EL (cell line): ENCODE data around the gene DOCK6.

Experiments
- DNase-seq: peaks from one replicate; pipeline ENCODE4 v3.0.0-alpha.2; 2016

The DOCK6 gene

GRCh38 chr19:11261971-11262839, at the start of gene DOCK6:
DOCK6 (minus strand) TSS chr19:11262524; CDS start chr19:11262440, 84 bp downstream.
- no peak for DNase-seq

GRCh38 chr19:11306337-11306736, 44.0 kb upstream of the DOCK6 start:
- no peak for DNase-seq

- DNase-seq, result no peak
Measured at GRCh38 chr19:11304936-11305335, 42.6 kb upstream of the DOCK6 start.

- no peak for DNase-seq
Measured at GRCh38 chr19:11300811-11301120, 38.4 kb upstream of the DOCK6 start.

- DNase-seq, result no peak
Measured at GRCh38 chr19:11299946-11300810, 37.9 kb upstream of the DOCK6 start.

- no peak for DNase-seq
Measured at GRCh38 chr19:11296264-11296663, 33.9 kb upstream of the DOCK6 start.

- DNase-seq, result no peak
Measured at GRCh38 chr19:11295665-11296245, 33.4 kb upstream of the DOCK6 start, which contains the start of gene TSPAN16. TSPAN16 (plus strand) TSS chr19:11296160; CDS start chr19:11296298, 138 bp downstream.

GRCh38 chr19:11295180-11295579, 32.9 kb upstream of the DOCK6 start:
- no peak for DNase-seq

DNA sequence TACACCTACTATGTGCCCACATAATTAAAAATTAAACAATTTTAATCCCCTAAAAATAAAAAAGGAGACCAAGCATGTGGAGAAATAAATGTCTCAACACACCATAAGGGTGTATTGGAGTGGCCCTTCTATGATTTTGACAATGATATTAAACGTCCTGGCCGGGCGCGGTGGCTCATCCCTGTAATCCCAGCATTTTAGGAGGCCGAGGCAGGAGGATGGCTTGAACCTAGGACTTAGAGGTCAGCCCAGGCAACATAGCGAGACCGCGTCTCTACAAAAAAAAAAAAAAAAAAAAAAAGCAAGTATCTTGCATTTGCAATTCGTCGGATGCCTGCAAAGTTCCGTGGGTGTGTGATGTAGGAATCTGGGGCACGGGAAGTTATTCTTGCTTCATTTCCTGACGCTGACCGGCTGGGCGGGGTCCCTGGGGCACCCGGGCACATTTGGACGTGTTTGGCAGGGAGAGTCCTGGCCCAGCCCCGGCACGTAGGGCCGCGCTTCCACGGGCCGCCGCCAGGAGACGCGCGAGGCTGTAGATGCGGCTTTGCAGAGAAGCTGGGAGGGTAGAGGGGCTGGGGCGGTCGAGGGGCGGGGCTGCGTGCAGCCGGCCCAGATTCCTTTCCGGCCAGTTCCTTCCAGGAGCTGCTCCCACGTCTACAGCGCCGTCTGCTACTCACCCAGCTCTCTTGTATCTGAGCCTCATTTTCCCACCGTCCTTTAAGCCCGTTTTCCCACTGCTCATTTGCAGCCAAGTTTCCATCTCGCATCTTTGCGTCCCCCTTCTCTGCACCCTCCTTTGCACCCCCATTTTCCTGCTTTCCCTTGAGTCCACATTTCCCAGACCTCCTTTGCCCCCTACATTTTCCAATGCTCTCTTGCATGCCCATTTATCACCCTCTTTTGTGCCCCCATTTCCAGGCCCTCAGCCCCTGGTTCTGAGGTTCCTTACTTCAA, 31.4 kb upstream of the DOCK6 start:
- peak; percentile 96 for DNase-seq

GRCh38 chr19:11291991-11292390, 29.7 kb upstream of the DOCK6 start:
- DNase-seq, result no peak

DNA sequence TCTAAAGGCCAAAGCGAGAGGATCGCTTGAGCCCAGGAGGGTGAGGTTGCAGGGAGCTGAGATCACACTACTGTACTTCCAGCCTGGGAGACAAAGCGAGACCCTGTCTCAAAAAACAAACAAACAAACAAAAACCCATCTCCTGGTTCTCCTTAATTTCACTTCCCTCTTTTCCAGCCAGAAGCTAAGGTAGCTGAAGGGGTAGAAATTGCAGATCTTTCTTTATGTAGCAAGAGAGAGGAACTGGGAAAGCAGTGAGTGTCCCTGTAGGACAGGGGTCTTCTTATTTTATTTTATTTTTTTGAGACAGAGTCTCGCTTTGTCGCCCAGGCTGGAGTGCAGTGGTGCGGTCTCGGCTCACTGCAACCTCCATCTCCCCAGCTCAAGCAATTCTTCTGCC, 29.1 kb upstream of the DOCK6 start:
- DNase-seq, result no peak

DNA sequence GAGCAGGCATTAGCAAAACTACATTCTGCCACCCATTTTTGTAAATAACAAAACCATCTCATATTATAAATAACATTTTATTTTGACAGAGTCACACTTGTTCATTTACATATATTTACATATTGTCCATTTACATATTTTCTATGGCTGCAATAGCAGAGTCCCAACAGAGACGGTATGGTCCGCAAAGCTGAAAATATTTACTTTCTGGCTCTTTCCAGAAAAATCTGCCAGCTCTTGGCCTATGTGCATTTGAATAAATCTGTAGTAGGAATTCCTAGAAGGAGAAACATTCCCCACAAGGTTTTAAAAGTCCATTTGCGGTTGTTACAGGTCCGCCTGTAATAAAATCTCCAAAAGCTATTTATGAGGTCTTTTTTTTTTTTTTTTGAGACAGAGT, 27.9 kb upstream of the DOCK6 start:
- no peak for DNase-seq

GRCh38 chr19:11288349-11288748, 26.0 kb upstream of the DOCK6 start:
- no peak for DNase-seq

GRCh38 chr19:11286312-11286974, 24.1 kb upstream of the DOCK6 start:
- DNase-seq, result peak; percentile 61

DNA sequence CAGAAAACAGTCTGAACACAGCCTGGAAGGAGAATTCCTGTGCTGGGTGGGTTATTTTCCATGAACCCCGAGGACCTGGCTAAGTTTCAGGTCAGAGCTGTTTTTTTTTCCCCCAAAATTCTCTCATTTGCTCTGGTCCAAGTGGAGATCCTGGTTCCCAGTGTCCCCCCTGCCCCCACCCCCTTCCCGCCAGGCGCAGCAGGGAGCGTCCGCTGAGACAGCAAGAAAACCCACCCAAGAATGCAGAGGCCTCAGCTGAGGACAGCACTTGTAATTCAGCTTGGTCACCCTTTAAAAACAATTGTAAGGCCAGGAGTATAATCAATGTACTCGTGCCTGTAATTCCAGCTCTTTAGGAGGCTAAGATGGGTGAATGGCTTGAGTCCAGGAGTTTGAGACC, 22.2 kb upstream of the DOCK6 start:
- DNase-seq, result no peak

DNA sequence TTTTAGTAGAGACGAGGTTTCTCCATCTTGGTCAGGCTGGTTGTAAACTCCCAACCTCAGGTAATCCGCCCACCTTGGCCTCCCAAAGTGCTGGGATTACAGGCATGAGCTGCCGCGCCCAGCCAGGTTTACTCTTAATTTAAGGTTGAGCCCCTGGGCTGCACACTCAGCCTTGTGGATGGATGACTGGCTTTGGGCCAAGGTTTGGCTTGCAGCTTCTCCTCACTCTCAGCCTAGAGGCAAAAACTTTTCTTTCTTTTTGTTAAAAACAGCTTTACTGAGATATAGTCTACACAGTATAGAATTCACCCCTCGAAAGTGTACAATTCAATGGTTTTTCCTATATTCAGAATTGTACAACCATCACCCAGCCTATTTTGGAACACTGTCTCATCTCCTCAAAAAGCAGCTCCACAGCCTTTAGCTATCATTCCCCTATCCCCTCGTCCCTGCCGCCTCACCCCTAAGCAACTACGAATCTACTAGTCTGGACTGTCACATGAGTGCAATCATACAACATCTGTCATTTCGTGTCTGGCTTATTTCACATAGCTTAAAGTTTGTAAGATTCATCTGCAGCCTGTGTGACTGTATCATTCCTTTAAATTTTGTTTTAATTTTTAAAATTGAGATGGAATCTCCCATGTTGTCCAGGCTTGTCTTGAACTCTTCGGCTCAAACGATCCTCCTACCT, 19.2 kb upstream of the DOCK6 start:
- DNase-seq, result no peak

- DNase-seq, result no peak
Measured at GRCh38 chr19:11279505-11280236, 17.3 kb upstream of the DOCK6 start.

GRCh38 chr19:11278670-11279069, 16.3 kb upstream of the DOCK6 start:
- DNase-seq, result no peak

DNA sequence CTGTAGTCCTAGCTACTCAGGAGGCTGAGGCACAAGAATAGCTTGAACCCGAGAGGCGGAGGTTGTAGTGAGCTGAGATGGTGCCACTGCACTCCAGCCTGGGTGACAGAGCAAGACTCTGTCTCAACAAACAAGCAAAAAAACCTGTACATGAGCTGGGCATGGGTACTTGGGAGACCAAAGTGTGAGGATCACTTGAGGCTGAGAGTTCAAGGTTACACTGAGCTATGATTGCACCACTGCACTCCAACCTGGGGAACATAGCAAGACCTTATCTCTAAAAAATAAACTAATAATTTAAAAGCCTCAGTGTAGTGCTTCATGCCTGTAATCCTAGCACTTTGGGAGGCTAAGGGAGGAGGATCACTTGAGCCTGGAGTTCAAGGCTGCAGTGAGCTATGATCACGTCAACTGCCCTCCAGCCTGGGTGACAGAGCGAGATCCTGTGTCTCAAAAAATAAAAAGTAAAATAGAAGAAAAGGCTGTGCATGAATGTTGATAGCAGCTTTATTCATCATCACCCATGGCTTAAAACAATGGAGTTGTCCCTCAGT, 12.3 kb upstream of the DOCK6 start:
- no peak for DNase-seq

DNA sequence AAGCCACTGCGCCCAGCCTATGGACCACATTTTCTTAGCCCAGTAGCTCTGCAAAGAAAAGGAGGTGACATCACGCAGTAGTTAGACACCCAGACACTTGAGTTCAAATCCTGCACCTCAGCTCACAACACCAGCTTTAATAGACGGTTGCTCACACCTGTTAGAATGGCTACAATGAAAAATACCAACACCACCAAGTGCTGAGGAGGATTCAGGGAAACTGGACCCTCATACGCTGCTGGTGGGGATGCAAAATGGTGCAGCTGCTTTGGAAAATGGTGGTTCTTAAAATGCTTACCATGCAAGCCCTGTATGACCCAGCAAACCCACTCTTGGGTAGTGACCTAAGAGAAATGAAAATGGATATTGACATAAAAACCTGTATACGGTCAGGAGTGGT, 11.7 kb upstream of the DOCK6 start:
- DNase-seq, result no peak
